Panc1 (cell line): ENCODE data around the gene DRAXIN. TPM values are rescaled to one million over a fixed set of nuclear protein-coding genes. Genes with fewer than 3 reads are reported as not detected.

ENCODE experiments used
- ATAC-seq: fragments of 200-7000 bp; cut with Tn5 transposase; 2 replicates; pipeline ENCODE4 v1.9.1; 2020; ENCODE audit warnings: mild to moderate bottlenecking, moderate library complexity
- BruUV-seq: library from RNA; stranded (reverse); fragments of 400-500 nt; replicated peaks from 2 replicates; lab custom pipeline; 2021; lab: Mats Ljungman, UMichigan
- CTCF ChIA-PET: fragments of 300-600 bp; sonication (Branson Sonifier 250); formaldehyde crosslinking; loops from one replicate; lab custom pipeline; 2022; ENCODE audit warnings: antibody characterized with exemption; lab: Charles Lee
- POLR2A ChIA-PET: fragments of 300-600 bp; sonication (Branson Sonifier 250); formaldehyde crosslinking; loops from one replicate; lab custom pipeline; 2022; ENCODE audit warnings: antibody characterized with exemption; lab: Charles Lee
- DNase-seq: peaks from one replicate; pipeline ENCODE4 v3.0.0-alpha.2; 2010; ENCODE audit warnings: low read depth, low spot score
- H3K27ac ChIP-seq: 2 replicates; pipeline ENCODE4 v1.5.1; 2011; ENCODE audit warnings: mild to moderate bottlenecking, low read length, inconsistent platforms
- H3K27me3 ChIP-seq: fragments of 200-500 bp; sonication (Bioruptor generic); 2 replicates; pipeline ENCODE4 v1.6.0; 2014; ENCODE audit warnings: low read length, inconsistent platforms; ENCODE audit not compliant: control insufficient read depth, insufficient read depth
- H3K36me3 ChIP-seq: fragments of 200-500 bp; sonication (Bioruptor generic); 2 replicates; pipeline ENCODE4 v1.5.1; 2014; ENCODE audit warnings: inconsistent platforms, mild to moderate bottlenecking, low read length, moderate library complexity; ENCODE audit not compliant: control insufficient read depth, insufficient read depth
- H3K4me1 ChIP-seq: 2 replicates; pipeline ENCODE4 v1.5.1; 2011; ENCODE audit warnings: inconsistent platforms, mild to moderate bottlenecking, low read length, moderate library complexity; ENCODE audit not compliant: control insufficient read depth, insufficient read depth
- H3K4me3 ChIP-seq, 2 experiments: 2 replicates each; pipeline ENCODE4 v1.5.1; 2011 to 2012; ENCODE audit warnings: low read depth in 2 of 2, low read length in 2 of 2, mild to moderate bottlenecking in 2 of 2, inconsistent platforms in 1 of 2, moderate library complexity in 1 of 2
- H3K9me3 ChIP-seq: fragments of 200-500 bp; sonication (Bioruptor generic); 2 replicates; pipeline ENCODE4 v1.5.1; 2014; ENCODE audit warnings: low read depth, mild to moderate bottlenecking, inconsistent platforms, low read length, moderate library complexity; ENCODE audit not compliant: control insufficient read depth, insufficient read depth
- POLR2AphosphoS5 ChIP-seq: IDR thresholded peaks from 2 replicates; pipeline ENCODE4 v1.6.1; 2012; ENCODE audit warnings: mild to moderate bottlenecking, low read depth, low read length, moderate library complexity
- REST ChIP-seq, 2 experiments: IDR thresholded peaks; 2 replicates each; pipeline ENCODE4 v1.6.1; 2011 to 2012; ENCODE audit warnings: low read depth in 2 of 2, control low read depth in 1 of 2, low read length in 1 of 2, mild to moderate bottlenecking in 1 of 2, moderate library complexity in 1 of 2; ENCODE audit not compliant: insufficient read depth in 1 of 2
- SIN3A ChIP-seq: IDR thresholded peaks from 2 replicates; pipeline ENCODE4 v1.6.1; 2012; ENCODE audit warnings: low read depth, mild to moderate bottlenecking, low read length, moderate library complexity, borderline replicate concordance; ENCODE audit not compliant: insufficient read depth
- TCF7L2 ChIP-seq: IDR thresholded peaks from 2 replicates; pipeline ENCODE4 v1.6.1; 2011; ENCODE audit warnings: mild to moderate bottlenecking, low read depth, low read length, inconsistent platforms
- in situ Hi-C: cut with HindIII; loops from 2 replicates; pipeline ENCODE4 v1.10.0; 2016; ENCODE audit warnings: low sequenced_read_pairs, low pct_unique_long_range_greater_than_20kb
- intact Hi-C: fragments of 100-400 bp; cut with micrococcal nuclease; formaldehyde crosslinking; loops from one replicate; pipeline ENCODE4 v1.10.0; 2022; ENCODE audit not compliant: unreplicated experiment
- total RNA-seq: library from RNA; stranded (reverse); gene quantifications from one replicate; pipeline ENCODE4 v1.2.1, GENCODE V29; 2021; ENCODE audit not compliant: unreplicated experiment
- TF ChIP-seq, protein P1 (sequence below): fragments of 450-650 bp; IDR thresholded peaks from 2 replicates; pipeline ENCODE4 v1.5.1; 2017; ENCODE audit warnings: mild to moderate bottlenecking

DRAXIN gene
- total RNA-seq, 1 experiment from 2014 or later: 0.13 TPM

DNA sequence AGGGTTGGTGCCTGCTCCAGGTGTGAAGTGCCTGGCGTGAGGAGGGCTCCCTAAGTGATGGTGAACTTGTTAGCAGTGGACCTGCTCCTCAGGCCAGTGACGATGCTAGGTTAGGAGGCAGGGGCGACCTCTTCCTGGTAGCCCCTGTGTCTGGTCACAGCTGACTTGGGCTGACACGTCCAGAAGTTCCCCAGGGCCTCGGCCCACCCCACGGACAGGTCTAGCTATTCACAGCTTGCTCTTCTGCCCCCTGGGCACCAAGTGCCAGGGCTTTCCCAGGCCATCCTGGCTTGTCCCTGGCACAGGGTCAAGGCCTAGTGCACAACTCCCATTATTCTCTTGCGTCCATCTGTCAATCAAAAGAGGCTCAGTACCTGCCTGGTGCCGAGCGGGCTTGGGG, 59.6 kb downstream of the DRAXIN start:
- intact Hi-C loops: no loop called here

DNA sequence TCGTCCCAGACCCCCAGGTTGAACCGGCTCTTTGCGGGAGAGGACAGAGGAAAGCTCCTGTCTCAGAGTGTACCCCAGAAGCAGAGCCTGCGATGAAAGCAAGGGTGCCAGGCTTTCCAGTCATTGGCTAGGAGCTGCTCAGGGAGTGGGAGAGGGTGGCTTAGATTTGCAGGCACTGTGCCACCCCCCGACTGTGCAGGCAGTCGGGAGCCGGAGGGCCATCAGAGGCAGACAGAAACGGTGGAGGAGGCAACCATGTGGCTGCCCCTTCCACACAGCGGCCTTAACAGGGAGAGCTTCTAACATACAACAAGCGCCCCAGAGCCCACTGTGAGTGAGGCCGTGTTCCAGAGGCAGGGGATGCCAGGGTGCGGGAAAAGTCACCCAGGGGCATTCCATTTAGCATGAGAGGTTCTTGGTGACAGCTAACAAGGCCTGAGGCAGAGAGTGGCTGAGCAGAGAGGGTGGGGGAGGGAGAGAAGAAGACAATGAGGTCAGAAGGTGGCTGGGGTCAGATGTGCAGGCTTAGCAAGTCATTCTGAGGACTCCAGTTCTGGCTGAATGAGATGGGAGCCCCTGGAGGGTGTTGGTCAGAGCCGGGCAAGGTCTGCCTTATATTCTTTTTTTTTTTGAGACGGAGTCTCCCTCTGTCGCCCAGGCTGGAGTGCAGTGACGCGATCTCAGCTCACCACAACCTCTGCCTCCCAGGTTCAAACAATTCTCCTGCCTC, 61.0 kb downstream of the DRAXIN start:
- Histone ChIP-seq H3K27ac (no peak overlapping the region), H3K4me3 (no peak overlapping the region), H3K36me3 (no peaks in the 10 kb centered on the region), H3K4me1 (no peaks in the 10 kb centered on the region), H3K9me3 (no peaks in the 10 kb centered on the region), H3K27me3 (no peaks in the 10 kb centered on the region)
- ATAC-seq (no peak), DNase-seq (no peak)
- CTCF ChIA-PET: interaction anchor here (0.5 to 0.7 kb wide), 2 partner anchors 21 to 45 kb away, joined by 3 to 6 read pairs; no protein-coding TSS in a partner anchor
- intact Hi-C loops (no loop called here), in situ Hi-C loops (no loop called here)
- POLR2A ChIA-PET: no interaction called here
- TF ChIP-seq REST (IDR thresholded peaks at IDR 0.05; ENCODE audit: insufficient read depth in 1 of 2, low read depth in 2 of 2, low read length in 1 of 2) (no peak), SIN3A (no peak)
- BruUV-seq: no TSS peak

More for the DNA sequence above, 59.6 kb downstream of the DRAXIN start:
- ChIA-PET CTCF (interaction anchor here (0.6 to 0.7 kb wide), 2 partner anchors 107 to 451 kb away, joined by 3 to 7 read pairs; no protein-coding TSS in a partner anchor), POLR2A (no interaction called here)
- H3K4me1 ChIP-seq: no peaks in the 10 kb centered on the region
- no peaks in the 10 kb centered on the region for H3K27me3 ChIP-seq
- in situ Hi-C loops: no loop called here
- no TSS peak for BruUV-seq
- H3K9me3 ChIP-seq: no peaks in the 10 kb centered on the region
- no peak overlapping the region for H3K4me3 ChIP-seq
- H3K36me3 ChIP-seq: no peaks in the 10 kb centered on the region
- H3K27ac ChIP-seq: no peak overlapping the region
- TF ChIP-seq REST (IDR thresholded peaks at IDR 0.05; ENCODE audit: insufficient read depth in 1 of 2, low read depth in 2 of 2, low read length in 1 of 2) (no peak), POLR2AphosphoS5 (no peak), TCF7L2 (no peak), SIN3A (no peak)
- TF ChIP-seq, protein P1, sequence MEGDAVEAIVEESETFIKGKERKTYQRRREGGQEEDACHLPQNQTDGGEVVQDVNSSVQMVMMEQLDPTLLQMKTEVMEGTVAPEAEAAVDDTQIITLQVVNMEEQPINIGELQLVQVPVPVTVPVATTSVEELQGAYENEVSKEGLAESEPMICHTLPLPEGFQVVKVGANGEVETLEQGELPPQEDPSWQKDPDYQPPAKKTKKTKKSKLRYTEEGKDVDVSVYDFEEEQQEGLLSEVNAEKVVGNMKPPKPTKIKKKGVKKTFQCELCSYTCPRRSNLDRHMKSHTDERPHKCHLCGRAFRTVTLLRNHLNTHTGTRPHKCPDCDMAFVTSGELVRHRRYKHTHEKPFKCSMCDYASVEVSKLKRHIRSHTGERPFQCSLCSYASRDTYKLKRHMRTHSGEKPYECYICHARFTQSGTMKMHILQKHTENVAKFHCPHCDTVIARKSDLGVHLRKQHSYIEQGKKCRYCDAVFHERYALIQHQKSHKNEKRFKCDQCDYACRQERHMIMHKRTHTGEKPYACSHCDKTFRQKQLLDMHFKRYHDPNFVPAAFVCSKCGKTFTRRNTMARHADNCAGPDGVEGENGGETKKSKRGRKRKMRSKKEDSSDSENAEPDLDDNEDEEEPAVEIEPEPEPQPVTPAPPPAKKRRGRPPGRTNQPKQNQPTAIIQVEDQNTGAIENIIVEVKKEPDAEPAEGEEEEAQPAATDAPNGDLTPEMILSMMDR: no peak
- DNase-seq: no peak
- ATAC-seq: no peak
